ENCODE measurements around the gene JARID2.

JARID2 gene

DNA sequence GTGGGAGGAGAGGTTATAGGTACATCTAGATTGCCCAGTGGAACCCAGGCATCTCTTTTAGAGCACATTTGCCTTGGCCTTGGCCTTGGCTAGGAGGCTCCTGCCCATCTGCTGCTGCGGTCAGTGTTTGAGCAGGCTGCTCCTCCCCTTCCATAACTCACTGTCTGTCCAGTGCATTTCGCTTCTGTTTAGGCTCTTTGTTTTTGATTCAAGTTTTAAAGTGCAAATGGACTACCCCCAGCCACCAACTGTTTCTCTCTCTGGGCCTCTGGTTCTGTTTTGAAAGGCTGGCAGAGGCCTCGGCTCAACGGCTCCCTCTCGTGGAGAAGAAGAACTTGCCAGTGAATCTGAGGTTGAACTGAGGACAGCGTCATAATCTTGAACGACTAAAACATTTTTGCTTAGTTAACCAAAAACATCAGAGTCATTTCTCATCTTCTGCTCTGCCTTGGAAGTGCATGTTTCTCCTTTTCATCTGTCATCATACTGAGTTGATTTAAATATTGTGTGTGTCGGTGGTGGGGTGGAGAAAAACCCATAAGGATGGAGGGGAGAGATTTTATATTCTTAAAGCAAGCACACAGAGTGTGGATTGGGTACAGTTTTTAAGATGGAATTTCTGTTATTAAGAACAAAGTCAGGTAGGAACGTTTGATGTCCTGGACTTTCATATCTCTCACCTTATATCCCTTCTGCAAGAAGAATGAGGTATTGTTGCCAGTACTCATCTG, 245.6 kb downstream of the JARID2 start:
- Histone ChIP-seq H3K36me3 (ENCODE audit: insufficient read depth, low read length) (peaks cover 22% of the 10 kb centered on the region), H3K4me3 (ENCODE audit: low read length) (no peak overlapping the region), H3K27me3 (ENCODE audit: control insufficient read depth, insufficient read depth, low read length) (no peaks in the 10 kb centered on the region), H3K4me1 (ENCODE audit: control insufficient read depth, insufficient read depth, low read length) (peaks cover 22% of the 10 kb centered on the region), H3K9me3 (replicated peaks; ENCODE audit: low read length) (no peaks in the 10 kb centered on the region), H3K9ac (ENCODE audit: low read depth, low read length) (no peak overlapping the region), H3K4me2 (ENCODE audit: low read length) (no peak overlapping the region)

DNA sequence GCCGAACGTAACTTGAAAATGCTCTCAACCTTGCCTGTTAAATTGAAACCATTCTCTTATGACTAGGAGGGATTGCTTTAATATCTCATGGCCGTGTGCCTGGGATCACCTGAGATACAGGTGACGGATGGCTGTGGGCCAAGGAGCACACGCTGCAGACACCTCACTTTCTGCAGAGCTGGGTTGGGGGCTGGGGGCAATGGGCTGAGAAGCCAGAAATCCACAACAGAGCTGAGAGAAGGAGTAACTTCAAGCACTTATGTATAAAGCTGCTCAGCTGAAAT, 246.1 kb downstream of the JARID2 start:
- Histone ChIP-seq H3K9ac (ENCODE audit: low read depth, low read length) (no peak overlapping the region), H3K9me3 (replicated peaks; ENCODE audit: low read length) (no peaks in the 10 kb centered on the region), H3K27me3 (ENCODE audit: control insufficient read depth, insufficient read depth, low read length) (no peaks in the 10 kb centered on the region), H3K4me2 (ENCODE audit: low read length) (no peak overlapping the region), H3K4me3 (ENCODE audit: low read length) (no peak overlapping the region), H3K36me3 (ENCODE audit: insufficient read depth, low read length) (peaks cover 27% of the 10 kb centered on the region), H3K4me1 (ENCODE audit: control insufficient read depth, insufficient read depth, low read length) (peaks cover 22% of the 10 kb centered on the region)

DNA sequence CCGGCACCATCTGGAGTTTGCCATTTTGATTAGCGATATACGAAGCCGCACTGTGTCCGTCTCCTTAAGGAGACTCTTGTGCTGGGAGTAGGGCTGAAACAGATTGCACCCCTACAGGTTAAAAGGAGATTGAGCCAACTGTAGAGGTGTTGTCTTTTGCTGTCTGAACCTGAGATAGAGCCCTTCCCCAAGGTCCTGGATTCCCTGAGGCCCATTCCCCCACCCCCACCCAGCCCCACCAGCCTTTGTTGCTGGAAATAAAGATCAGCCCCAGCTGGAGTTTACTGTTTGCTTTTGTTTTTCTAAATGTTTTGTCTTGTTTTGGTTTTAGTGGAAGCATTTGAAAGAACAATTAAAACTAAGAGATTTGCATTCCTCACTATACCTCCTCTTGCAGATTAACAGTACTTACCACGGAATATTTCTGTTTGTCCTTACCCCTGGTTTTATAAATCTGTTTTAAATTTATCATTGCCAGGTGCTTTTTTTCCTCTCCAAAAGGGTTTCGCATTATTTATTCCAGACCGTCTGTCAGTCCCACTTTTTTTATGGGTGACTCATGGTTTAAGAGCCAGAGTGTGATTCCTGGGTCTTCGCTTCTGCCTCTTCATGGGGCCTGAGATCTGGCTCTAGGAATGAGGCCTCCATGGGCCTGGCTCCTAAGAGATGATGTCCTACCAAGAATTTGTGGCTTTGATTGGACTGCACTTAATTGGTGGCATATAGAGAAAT, 247.7 kb downstream of the JARID2 start:
- peaks cover 22% of the 10 kb centered on the region for H3K36me3 ChIP-seq (ENCODE audit: insufficient read depth, low read length)
- no peaks in the 10 kb centered on the region for H3K9me3 ChIP-seq (replicated peaks; ENCODE audit: low read length)
- H3K4me1 ChIP-seq (ENCODE audit: control insufficient read depth, insufficient read depth, low read length), result peaks cover 22% of the 10 kb centered on the region
- no peak overlapping the region for H3K4me3 ChIP-seq (ENCODE audit: low read length)
- no peaks in the 10 kb centered on the region for H3K27me3 ChIP-seq (ENCODE audit: control insufficient read depth, insufficient read depth, low read length)
- H3K4me2 ChIP-seq (ENCODE audit: low read length), result no peak overlapping the region
- no peak overlapping the region for H3K9ac ChIP-seq (ENCODE audit: low read depth, low read length)

DNA sequence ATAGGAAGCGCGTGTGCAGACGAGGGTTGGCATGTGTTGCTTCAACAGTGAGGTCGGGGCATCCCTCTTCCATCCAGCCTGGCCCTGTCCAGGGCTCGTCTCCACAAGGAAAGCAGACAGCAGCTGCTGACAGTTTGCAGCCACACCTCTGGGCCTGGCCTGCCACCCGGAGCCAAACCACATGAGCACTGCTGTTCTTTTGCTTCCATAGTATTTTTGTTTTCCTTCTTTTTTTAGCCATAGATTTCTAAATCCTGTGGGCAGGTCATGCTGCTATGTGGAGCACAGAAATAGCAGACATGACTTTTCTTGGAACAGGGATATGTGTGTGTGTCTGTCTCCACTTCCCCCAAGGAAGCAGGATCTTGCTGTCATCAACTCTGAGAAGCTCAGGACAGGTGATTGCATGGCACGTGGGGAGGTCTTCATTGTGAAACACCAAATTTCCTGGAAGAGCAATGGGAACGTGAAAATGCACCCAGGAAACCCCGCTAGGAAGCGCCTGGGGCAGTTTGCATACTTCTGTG, 249.6 kb downstream of the JARID2 start:
- no peak overlapping the region for H3K9ac ChIP-seq (ENCODE audit: low read depth, low read length)
- peaks cover 22% of the 10 kb centered on the region for H3K4me1 ChIP-seq (ENCODE audit: control insufficient read depth, insufficient read depth, low read length)
- H3K4me3 ChIP-seq (ENCODE audit: low read length), result no peak overlapping the region
- no peaks in the 10 kb centered on the region for H3K9me3 ChIP-seq (replicated peaks; ENCODE audit: low read length)
- H3K36me3 ChIP-seq (ENCODE audit: insufficient read depth, low read length), result peaks cover 15% of the 10 kb centered on the region
- no peaks in the 10 kb centered on the region for H3K27me3 ChIP-seq (ENCODE audit: control insufficient read depth, insufficient read depth, low read length)
- H3K4me2 ChIP-seq (ENCODE audit: low read length), result no peak overlapping the region

DNA sequence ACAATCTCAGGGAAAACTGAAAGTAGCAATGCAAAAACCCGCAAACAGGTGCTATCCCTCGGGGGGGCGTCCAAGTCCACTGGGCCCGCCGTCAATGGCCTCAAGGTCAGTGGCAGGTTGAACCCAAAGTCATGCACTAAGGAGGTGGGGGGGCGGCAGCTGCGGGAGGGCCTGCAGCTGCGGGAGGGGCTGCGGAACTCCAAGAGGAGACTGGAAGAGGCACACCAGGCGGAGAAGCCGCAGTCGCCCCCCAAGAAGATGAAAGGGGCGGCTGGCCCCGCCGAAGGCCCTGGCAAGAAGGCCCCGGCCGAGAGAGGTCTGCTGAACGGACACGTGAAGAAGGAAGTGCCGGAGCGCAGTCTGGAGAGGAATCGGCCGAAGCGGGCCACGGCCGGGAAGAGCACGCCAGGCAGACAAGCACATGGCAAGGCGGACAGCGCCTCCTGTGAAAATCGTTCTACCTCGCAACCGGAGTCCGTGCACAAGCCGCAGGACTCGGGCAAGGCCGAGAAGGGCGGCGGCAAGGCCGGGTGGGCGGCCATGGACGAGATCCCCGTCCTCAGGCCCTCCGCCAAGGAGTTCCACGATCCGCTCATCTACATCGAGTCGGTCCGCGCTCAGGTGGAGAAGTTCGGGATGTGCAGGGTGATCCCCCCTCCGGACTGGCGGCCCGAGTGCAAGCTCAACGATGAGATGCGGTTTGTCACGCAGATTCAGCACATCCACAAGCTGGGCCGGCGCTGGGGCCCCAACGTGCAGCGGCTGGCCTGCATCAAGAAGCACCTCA, 250.7 kb downstream of the JARID2 start:
- Histone ChIP-seq H3K4me3 (ENCODE audit: low read length) (no peak overlapping the region), H3K36me3 (ENCODE audit: insufficient read depth, low read length) (peaks cover 19% of the 10 kb centered on the region), H3K9me3 (replicated peaks; ENCODE audit: low read length) (no peaks in the 10 kb centered on the region), H3K4me1 (ENCODE audit: control insufficient read depth, insufficient read depth, low read length) (peaks cover 24% of the 10 kb centered on the region), H3K9ac (ENCODE audit: low read depth, low read length) (no peak overlapping the region), H3K27me3 (ENCODE audit: control insufficient read depth, insufficient read depth, low read length) (no peaks in the 10 kb centered on the region), H3K4me2 (ENCODE audit: low read length) (no peak overlapping the region)

DNA sequence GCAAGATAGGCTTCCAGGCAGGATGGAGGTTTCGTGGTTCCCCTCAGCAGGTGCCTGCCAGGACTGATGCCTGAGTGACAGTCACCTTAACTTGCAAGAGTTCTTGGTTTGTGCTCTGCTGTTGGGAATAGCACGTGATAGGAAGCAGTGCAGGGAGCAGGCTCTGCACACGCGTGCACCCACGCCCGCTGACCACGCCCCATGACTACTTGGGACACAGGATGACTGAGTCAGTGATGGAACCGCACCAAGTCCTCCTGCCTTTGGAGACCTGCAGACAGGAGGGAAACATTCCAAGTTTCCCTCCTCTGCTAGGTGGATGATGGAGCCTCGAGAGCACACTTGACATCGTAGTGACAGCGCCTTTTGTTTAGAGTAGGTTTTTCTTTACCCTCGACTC, 252.8 kb downstream of the JARID2 start:
- H3K27me3 ChIP-seq (ENCODE audit: control insufficient read depth, insufficient read depth, low read length), result no peaks in the 10 kb centered on the region
- H3K9ac ChIP-seq (ENCODE audit: low read depth, low read length), result no peak overlapping the region
- no peaks in the 10 kb centered on the region for H3K9me3 ChIP-seq (replicated peaks; ENCODE audit: low read length)
- H3K4me3 ChIP-seq (ENCODE audit: low read length), result no peak overlapping the region
- H3K4me1 ChIP-seq (ENCODE audit: control insufficient read depth, insufficient read depth, low read length), result peaks cover 30% of the 10 kb centered on the region
- H3K4me2 ChIP-seq (ENCODE audit: low read length), result no peak overlapping the region
- H3K36me3 ChIP-seq (ENCODE audit: insufficient read depth, low read length), result peaks cover 23% of the 10 kb centered on the region

DNA sequence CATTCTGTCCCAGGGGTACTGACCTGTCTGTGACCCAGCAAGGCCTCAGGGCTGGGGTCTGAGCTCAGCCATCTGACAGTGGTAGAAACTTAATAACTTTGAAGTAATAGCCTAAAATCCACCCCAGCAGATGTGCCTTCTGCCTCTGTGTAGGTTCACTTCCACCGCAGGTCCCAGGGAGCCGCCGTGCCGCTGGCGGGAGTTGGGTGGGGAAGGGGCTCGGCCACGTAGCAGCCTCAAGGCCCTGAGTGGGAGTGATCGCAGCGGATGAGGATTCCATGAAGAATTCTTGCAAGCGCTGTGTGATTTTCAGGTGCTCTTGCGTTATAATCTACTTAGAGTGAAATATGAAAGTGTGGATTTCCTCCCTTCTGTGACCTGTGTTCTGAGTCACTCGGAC, 253.3 kb downstream of the JARID2 start:
- peaks cover 30% of the 10 kb centered on the region for H3K4me1 ChIP-seq (ENCODE audit: control insufficient read depth, insufficient read depth, low read length)
- H3K36me3 ChIP-seq (ENCODE audit: insufficient read depth, low read length), result peaks cover 23% of the 10 kb centered on the region
- H3K4me3 ChIP-seq (ENCODE audit: low read length), result no peak overlapping the region

DNA sequence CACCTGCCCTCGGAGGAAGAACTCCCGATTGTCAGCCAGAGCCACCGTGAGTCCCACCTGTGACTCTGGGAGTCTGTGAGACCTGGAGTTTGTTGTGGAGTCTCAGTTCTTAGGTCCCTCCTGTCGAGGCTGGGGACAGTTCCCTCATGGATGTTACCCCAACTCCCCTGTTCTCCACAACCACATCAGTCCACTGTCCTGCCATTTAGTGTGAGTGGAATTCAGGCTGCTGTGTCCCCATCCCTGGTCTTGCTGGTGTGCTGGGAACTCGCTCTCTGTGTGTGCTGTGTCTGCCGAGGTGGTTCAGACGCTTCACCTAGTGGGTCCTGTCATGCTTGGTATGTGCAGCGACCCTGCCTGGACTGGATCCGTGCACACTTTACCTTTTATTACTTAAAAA, 253.7 kb downstream of the JARID2 start:
- Histone ChIP-seq H3K4me1 (ENCODE audit: control insufficient read depth, insufficient read depth, low read length) (peaks cover 34% of the 10 kb centered on the region), H3K36me3 (ENCODE audit: insufficient read depth, low read length) (peaks cover 23% of the 10 kb centered on the region), H3K9ac (ENCODE audit: low read depth, low read length) (no peak overlapping the region), H3K4me3 (ENCODE audit: low read length) (no peak overlapping the region), H3K27me3 (ENCODE audit: control insufficient read depth, insufficient read depth, low read length) (no peaks in the 10 kb centered on the region), H3K4me2 (ENCODE audit: low read length) (no peak overlapping the region), H3K9me3 (replicated peaks; ENCODE audit: low read length) (no peaks in the 10 kb centered on the region)

More for the DNA sequence above, 253.3 kb downstream of the JARID2 start:
- Histone ChIP-seq H3K9me3 (replicated peaks; ENCODE audit: low read length) (no peaks in the 10 kb centered on the region), H3K4me2 (ENCODE audit: low read length) (no peak overlapping the region), H3K9ac (ENCODE audit: low read depth, low read length) (no peak overlapping the region), H3K27me3 (ENCODE audit: control insufficient read depth, insufficient read depth, low read length) (no peaks in the 10 kb centered on the region)

DNA sequence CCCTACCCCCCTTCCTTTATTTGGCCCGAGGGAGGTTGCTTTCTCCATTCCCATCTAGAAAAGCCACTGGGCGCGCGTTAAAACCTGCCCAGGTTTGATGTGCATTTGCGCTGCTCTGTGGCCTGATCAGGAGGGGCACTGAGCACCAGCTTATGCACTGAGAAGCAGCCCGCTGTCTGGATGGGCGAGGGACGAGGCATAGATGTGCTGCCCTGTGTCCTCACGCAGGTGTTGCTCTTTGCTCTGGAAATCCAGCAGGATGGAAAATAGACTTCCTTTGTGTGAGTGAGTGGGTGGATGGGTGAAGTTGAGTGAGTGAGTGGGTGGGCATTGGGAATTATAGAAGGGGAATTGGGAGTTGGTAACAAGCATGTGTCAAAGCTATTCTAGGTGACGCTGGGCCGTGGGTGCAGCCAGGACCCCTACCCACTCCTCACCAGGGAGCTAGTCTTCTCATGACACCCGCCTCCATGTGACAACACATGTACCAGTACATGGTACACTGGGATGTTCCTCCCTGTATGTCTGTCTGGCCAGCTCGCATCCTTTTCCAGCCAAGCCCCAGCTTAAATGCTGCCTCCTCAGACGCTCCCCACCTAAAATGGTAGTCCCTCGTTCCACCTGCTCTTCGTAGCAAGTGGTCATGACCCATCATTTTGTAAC, 254.3 kb downstream of the JARID2 start:
- no peak overlapping the region for H3K9ac ChIP-seq (ENCODE audit: low read depth, low read length)
- H3K36me3 ChIP-seq (ENCODE audit: insufficient read depth, low read length), result peaks cover 23% of the 10 kb centered on the region
- no peaks in the 10 kb centered on the region for H3K27me3 ChIP-seq (ENCODE audit: control insufficient read depth, insufficient read depth, low read length)
- peaks cover 33% of the 10 kb centered on the region for H3K4me1 ChIP-seq (ENCODE audit: control insufficient read depth, insufficient read depth, low read length)
- H3K9me3 ChIP-seq (replicated peaks; ENCODE audit: low read length), result no peaks in the 10 kb centered on the region
- H3K4me2 ChIP-seq (ENCODE audit: low read length), result no peak overlapping the region
- H3K4me3 ChIP-seq (ENCODE audit: low read length), result no peak overlapping the region

DNA sequence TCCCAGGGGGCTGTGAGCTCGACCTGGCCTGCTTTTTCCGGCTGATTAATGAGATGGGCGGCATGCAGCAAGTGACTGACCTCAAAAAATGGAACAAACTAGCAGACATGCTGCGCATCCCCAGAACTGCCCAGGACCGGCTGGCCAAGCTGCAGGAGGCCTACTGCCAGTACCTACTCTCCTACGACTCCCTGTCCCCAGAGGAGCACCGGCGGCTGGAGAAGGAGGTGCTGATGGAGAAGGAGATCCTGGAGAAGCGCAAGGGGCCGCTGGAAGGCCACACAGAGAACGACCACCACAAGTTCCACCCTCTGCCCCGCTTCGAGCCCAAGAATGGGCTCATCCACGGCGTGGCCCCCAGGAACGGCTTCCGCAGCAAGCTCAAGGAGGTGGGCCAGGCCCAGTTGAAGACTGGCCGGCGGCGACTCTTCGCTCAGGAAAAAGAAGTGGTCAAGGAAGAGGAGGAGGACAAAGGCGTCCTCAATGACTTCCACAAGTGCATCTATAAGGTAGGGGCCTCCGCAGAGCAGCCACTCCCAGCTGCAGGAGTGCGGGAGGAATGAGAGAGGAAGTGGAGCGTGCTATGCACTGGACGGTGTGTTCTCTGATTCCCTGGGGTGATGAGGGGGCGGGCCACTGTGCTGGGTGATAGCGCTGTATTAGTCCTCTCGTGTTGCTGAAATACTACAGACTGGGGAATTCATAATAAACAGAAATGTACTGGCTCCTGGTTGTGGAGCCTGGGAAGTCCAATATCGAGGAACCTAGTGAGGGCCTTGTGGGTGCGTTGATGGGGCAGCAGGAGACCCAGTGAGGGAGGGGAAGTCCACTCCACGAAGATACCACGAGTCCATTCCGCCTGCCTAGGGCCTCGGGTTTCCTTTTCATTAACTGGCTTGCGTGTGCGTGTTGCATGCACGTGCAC, 255.3 kb downstream of the JARID2 start:
- H3K36me3 ChIP-seq (ENCODE audit: insufficient read depth, low read length), result peaks cover 19% of the 10 kb centered on the region
- no peak overlapping the region for H3K9ac ChIP-seq (ENCODE audit: low read depth, low read length)
- no peaks in the 10 kb centered on the region for H3K27me3 ChIP-seq (ENCODE audit: control insufficient read depth, insufficient read depth, low read length)
- H3K4me1 ChIP-seq (ENCODE audit: control insufficient read depth, insufficient read depth, low read length), result peaks cover 32% of the 10 kb centered on the region
- H3K4me2 ChIP-seq (ENCODE audit: low read length), result peak overlapping the region; percentile 20
- no peaks in the 10 kb centered on the region for H3K9me3 ChIP-seq (replicated peaks; ENCODE audit: low read length)
- H3K4me3 ChIP-seq (ENCODE audit: low read length), result no peak overlapping the region

All from skeletal muscle satellite cell (primary cell).